ENCODE data around the gene ARHGAP10.

- TF ChIP-seq CTCF (IDR thresholded peaks at IDR 0.05; ENCODE audit: insufficient read depth, low read depth, low read length) (no peak), EZH2 (IDR thresholded peaks at IDR 0.05; ENCODE audit: insufficient read depth, low read length) (no peak)
These were observed 159.7 kb downstream of the ARHGAP10 start for GRCh38 chr4:147891476-147892115.

All from astrocyte (in vitro differentiated cells and primary cell).